GM12878 (cell line): Measurements from ENCODE around the gene MYO7A. TPM values are rescaled to one million over a fixed set of nuclear protein-coding genes. Genes with fewer than 3 reads are reported as not detected.

ENCODE experiments used
- ATAC-seq: fragments of 200-7000 bp; cut with Tn5 transposase; 3 replicates; pipeline ENCODE4 v1.9.1; 2020; ENCODE audit warnings: mild to moderate bottlenecking, moderate library complexity
- BruUV-seq: library from RNA; stranded (reverse); fragments of 400-500 nt; replicated peaks from 2 replicates; lab custom pipeline; 2021; lab: Mats Ljungman, UMichigan
- CTCF ChIA-PET: fragments of 300-600 bp; sonication (Branson Sonifier 250); formaldehyde crosslinking; extraction: SDS; loops from one replicate; lab custom pipeline; 2021; ENCODE audit warnings: inconsistent platforms; lab: Yijun Ruan, JAX
- POLR2A ChIA-PET: fragments of 350-600 bp; formaldehyde crosslinking; extraction: SDS; loops from one replicate; lab custom pipeline; 2021; ENCODE audit warnings: inconsistent platforms; lab: Charles Lee
- RAD21 ChIA-PET: fragments of 300-600 bp; sonication (Branson Sonifier 250); formaldehyde crosslinking; loops from one replicate; lab custom pipeline; 2023; ENCODE audit warnings: antibody characterized with exemption; ENCODE audit not compliant: unreplicated experiment; lab: Charles Lee
- SMC1A ChIA-PET: fragments of 300-600 bp; sonication (Branson Sonifier 250); formaldehyde crosslinking; loops from one replicate; lab custom pipeline; 2023; ENCODE audit not compliant: unreplicated experiment, uncharacterized antibody; lab: Charles Lee
- DNase-seq: peaks from one replicate; pipeline ENCODE4 v3.0.0-alpha.2; 2011; ENCODE audit warnings: low read depth, low spot score
- FAIRE-seq: peaks from 3 replicates; lab custom pipeline; 2011; peaks lifted over from hg19 to GRCh38; lab: Jason Lieb, UNC
- H2AFZ ChIP-seq: 2 replicates; pipeline ENCODE4 v1.6.0; 2011; ENCODE audit warnings: low read depth, low read length, control low read depth; ENCODE audit not compliant: control insufficient read depth
- H3K27ac ChIP-seq: 2 replicates; pipeline ENCODE4 v1.5.1; 2011; ENCODE audit warnings: control low read depth; ENCODE audit not compliant: control insufficient read depth, insufficient read depth
- H3K27me3 ChIP-seq, 2 experiments: replicated peaks in 1 of 2; 2 replicates each; pipeline versions ENCODE4 v1.6.0 to v1.6.1; 2011; ENCODE audit warnings: low read length in 1 of 2; ENCODE audit not compliant: control insufficient read depth in 2 of 2, insufficient read depth in 2 of 2
- H3K36me3 ChIP-seq, 2 experiments: 2 replicates each; pipeline ENCODE4 v1.5.1; 2011; ENCODE audit warnings: low read length in 1 of 2; ENCODE audit not compliant: control insufficient read depth in 2 of 2, insufficient read depth in 2 of 2
- H3K4me1 ChIP-seq: 2 replicates; pipeline ENCODE4 v1.6.1; 2011; ENCODE audit warnings: mild to moderate bottlenecking, low read length, moderate library complexity, mixed read lengths; ENCODE audit not compliant: control insufficient read depth, insufficient read depth
- H3K4me2 ChIP-seq: 2 replicates; pipeline ENCODE4 v1.6.0; 2011; ENCODE audit warnings: control low read depth; ENCODE audit not compliant: control insufficient read depth, insufficient read depth
- H3K4me3 ChIP-seq: fragments of 200-600 bp; sonication (generic); 2 replicates; pipeline ENCODE4 v1.5.1; 2016
- H3K79me2 ChIP-seq: 2 replicates; pipeline ENCODE4 v1.6.0; 2011; ENCODE audit warnings: low read length; ENCODE audit not compliant: control insufficient read depth, insufficient read depth
- H3K9ac ChIP-seq: 2 replicates; pipeline ENCODE4 v1.8.0; 2011; ENCODE audit warnings: low read length, control low read depth, mixed read lengths; ENCODE audit not compliant: control insufficient read depth, insufficient read depth
- H3K9me3 ChIP-seq: replicated peaks from 3 replicates; pipeline ENCODE4 v1.5.1; 2011; ENCODE audit warnings: mild to moderate bottlenecking, low read length; ENCODE audit not compliant: control insufficient read depth, insufficient read depth
- H4K20me1 ChIP-seq: 2 replicates; pipeline ENCODE4 v1.6.0; 2011; ENCODE audit not compliant: control insufficient read depth, insufficient read depth
- BHLHE40 ChIP-seq, 2 experiments: fragments of 450-650 bp in 1 of 2; IDR thresholded peaks; 2 replicates each; pipeline ENCODE4 v1.6.1; 2011 to 2017; ENCODE audit warnings: low read depth in 2 of 2, borderline replicate concordance in 1 of 2, improper control_type of control experiment in 1 of 2, low read length in 1 of 2, mild to moderate bottlenecking in 1 of 2
- CBFB ChIP-seq: IDR thresholded peaks from 2 replicates; pipeline ENCODE4 v1.6.1; 2016; ENCODE audit warnings: antibody characterized with exemption, low read depth
- EGR1 ChIP-seq, 2 experiments: IDR thresholded peaks; 1 replicate in 1 of 2; 2 replicates in 1 of 2; pipeline ENCODE4 v1.6.1; 2011 to 2012; ENCODE audit warnings: low read depth in 2 of 2, low read length in 2 of 2, borderline replicate concordance in 1 of 2, mild to moderate bottlenecking in 1 of 2, moderate library complexity in 1 of 2
- IKZF2 ChIP-seq, 2 experiments: fragments of 450-650 bp; IDR thresholded peaks; 2 replicates each; pipeline ENCODE4 v1.6.1; 2017; ENCODE audit warnings: mild to moderate bottlenecking in 2 of 2, moderate library complexity in 2 of 2
- MTA2 ChIP-seq: fragments of 450-650 bp; IDR thresholded peaks from 2 replicates; pipeline ENCODE4 v1.6.1; 2016; ENCODE audit warnings: low read depth, mild to moderate bottlenecking, moderate library complexity
- MXI1 ChIP-seq: fragments of 150-350 bp; IDR thresholded peaks from 2 replicates; pipeline ENCODE4 v1.6.1; 2011; ENCODE audit warnings: low read depth, mild to moderate bottlenecking, inconsistent platforms, low read length, improper control_type of control experiment
- NFYB ChIP-seq: IDR thresholded peaks from 2 replicates; pipeline ENCODE4 v1.6.1; 2011; ENCODE audit warnings: low read depth, mild to moderate bottlenecking, low read length, improper control_type of control experiment, moderate library complexity; ENCODE audit not compliant: insufficient read depth
- NR2C1 ChIP-seq: fragments of 450-650 bp; IDR thresholded peaks from 2 replicates; pipeline ENCODE4 v1.6.1; 2017; ENCODE audit warnings: antibody characterized with exemption, mild to moderate bottlenecking, moderate library complexity
- STAT1 ChIP-seq: fragments of 450-650 bp; conservative IDR thresholded peaks from 2 replicates; pipeline ENCODE4 v1.6.1; 2014; ENCODE audit warnings: antibody characterized with exemption, mild to moderate bottlenecking
- ZNF384 ChIP-seq: IDR thresholded peaks from 2 replicates; pipeline ENCODE4 v1.6.1; 2012; ENCODE audit warnings: low read depth, mild to moderate bottlenecking, low read length, improper control_type of control experiment, borderline replicate concordance
- WGBS: methylation state at CpG from one replicate; pipeline ENCODE4 v1.1.6; 2016; ENCODE audit warnings: low lambda C conversion rate; ENCODE audit not compliant: insufficient replicate concordance, insufficient coverage; ENCODE audit errors: missing lambda C conversion rate; 5-methylcytosine and 5-hydroxymethylcytosine counted together
- in situ Hi-C: fragments of 300-500 bp; cut with MboI; formaldehyde crosslinking; loops from 9 replicates; pipeline ENCODE4 v1.14.3; 2018; ENCODE audit warnings: mixed read lengths
- intact Hi-C: fragments of 100-400 bp; cut with micrococcal nuclease; formaldehyde crosslinking; loops from one replicate; pipeline ENCODE4 v1.14.2; 2022; ENCODE audit not compliant: unreplicated experiment
- polyA plus RNA-seq, 11 experiments: library from polyadenylated mRNA; depleted of rRNA in 4 of 11; unstranded in 6 of 11; stranded (reverse) in 5 of 11; fragments of >200 nt; fragmentation: Nextera tagmentation in 4 of 11; fragmentation: Illumina TruSeq in 1 of 11; extraction: Ambion mirVana in 4 of 11; extraction: Trizol in 1 of 11; gene quantifications; 1 replicate in 1 of 11; 2 replicates in 10 of 11; pipeline versions ENCODE4 v1.2.1 to v1.2.3, GENCODE V29; 2011 to 2016; ENCODE audit warnings: inconsistent platforms in 2 of 11, missing spikeins in 2 of 11, low read depth in 1 of 11
- total RNA-seq, 4 experiments: library from RNA; depleted of rRNA in 3 of 4; stranded (reverse); fragments of >200 nt in 3 of 4; fragmentation: Illumina TruSeq in 1 of 4; extraction: Trizol in 1 of 4; gene quantifications; 2 replicates each; pipeline versions ENCODE4 v1.2.1 to v1.2.3, GENCODE V29; 2013 to 2021
- TF ChIP-seq, protein P1 (sequence below): fragments of 450-650 bp; IDR thresholded peaks from 2 replicates; pipeline ENCODE4 v1.6.1; 2017; ENCODE audit warnings: borderline replicate concordance
- TF ChIP-seq, protein P2 (sequence below), 3 experiments: IDR thresholded peaks in 2 of 3; conservative IDR thresholded peaks in 1 of 3; 2 replicates each; pipeline ENCODE4 v1.5.1; 2011; ENCODE audit warnings: low read depth in 3 of 3, low read length in 3 of 3, mild to moderate bottlenecking in 3 of 3, control low read depth in 2 of 3, moderate library complexity in 2 of 3, inconsistent platforms in 1 of 3, mixed read lengths in 1 of 3; ENCODE audit not compliant: control insufficient read depth in 2 of 3, insufficient read depth in 1 of 3; ENCODE audit errors: extremely low read depth in 1 of 3
- TF ChIP-seq, protein P3 (sequence below): IDR thresholded peaks from 2 replicates; pipeline ENCODE4 v1.6.1; 2011; ENCODE audit warnings: mild to moderate bottlenecking, low read depth, low read length, moderate library complexity; ENCODE audit not compliant: insufficient replicate concordance

Gene MYO7A
- total and polyA plus RNA-seq, 10 of the 15 experiments (the other 5 are each of a cell fraction or from before 2014, with no cell fraction given): 0.01 to 0.21 (median 0.04) TPM; not detected in 6

DNA sequence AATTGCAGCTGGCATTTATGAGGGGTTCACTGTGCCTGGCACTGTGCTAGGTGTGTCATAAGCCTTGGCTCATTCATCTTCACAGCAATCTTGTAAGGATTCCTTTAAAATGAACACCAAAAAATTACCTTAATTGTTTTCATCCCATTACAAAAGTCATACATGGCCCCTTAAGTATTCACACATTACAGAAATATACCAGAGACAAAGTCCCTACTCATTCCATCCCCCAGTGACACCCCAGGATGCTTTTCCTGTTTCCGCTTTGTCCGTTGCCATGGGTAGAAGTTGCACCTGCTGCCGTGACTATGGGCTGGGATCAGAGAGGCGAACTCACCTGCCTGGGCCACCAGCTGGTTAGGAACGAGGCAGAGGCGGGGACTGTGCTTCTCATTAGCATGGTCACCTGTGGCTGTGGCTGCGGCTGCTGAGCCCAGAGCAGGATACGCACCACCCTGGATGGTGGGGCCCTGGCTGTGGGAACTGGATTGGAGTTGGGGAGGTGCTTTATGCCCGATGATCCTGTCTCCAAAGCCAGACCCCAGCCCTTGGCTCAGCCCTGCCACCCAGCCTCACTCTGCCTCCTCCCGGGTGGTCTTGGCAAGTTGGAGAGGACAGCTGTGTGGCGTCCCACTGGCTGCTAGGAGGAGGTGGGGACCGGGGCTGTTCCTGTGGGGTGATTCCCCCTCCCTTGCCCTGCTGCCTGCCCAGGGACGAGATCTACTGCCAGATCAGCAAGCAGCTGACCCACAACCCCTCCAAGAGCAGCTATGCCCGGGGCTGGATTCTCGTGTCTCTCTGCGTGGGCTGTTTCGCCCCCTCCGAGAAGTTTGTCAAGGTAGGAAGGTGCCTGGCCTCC lies 60.8 kb downstream of the MYO7A start:
- 33% methylated on average over 18 of the region's 18 CpGs for WGBS
- SMC1A ChIA-PET: interaction anchor here (1.3 to 3.6 kb wide), 2 partner anchors 61 to 360 kb away, joined by 5 to 20 read pairs; partner anchors contain the start of gene MYO7A
- Histone ChIP-seq H3K27me3 (no peaks in the 10 kb centered on the region), H3K79me2 (peaks cover 1% of the 10 kb centered on the region; the same call in 1 of the 2 replicates), H3K4me3 (no peak overlapping the region), H3K36me3 (no peaks in the 10 kb centered on the region), H3K4me1 (no peaks in the 10 kb centered on the region), H3K4me2 (no peak overlapping the region), H4K20me1 (no peaks in the 10 kb centered on the region), H3K9ac (no peak overlapping the region), H2AFZ (no peak overlapping the region), H3K27ac (no peak overlapping the region), H3K9me3 (no peaks in the 10 kb centered on the region)
- POLR2A ChIA-PET: no interaction called here
- ATAC-seq (0 out of 3 replicates have a peak, but pooled peaks have one; percentile 12), FAIRE-seq (no peak), DNase-seq (no peak)
- TF ChIP-seq, protein P1, sequence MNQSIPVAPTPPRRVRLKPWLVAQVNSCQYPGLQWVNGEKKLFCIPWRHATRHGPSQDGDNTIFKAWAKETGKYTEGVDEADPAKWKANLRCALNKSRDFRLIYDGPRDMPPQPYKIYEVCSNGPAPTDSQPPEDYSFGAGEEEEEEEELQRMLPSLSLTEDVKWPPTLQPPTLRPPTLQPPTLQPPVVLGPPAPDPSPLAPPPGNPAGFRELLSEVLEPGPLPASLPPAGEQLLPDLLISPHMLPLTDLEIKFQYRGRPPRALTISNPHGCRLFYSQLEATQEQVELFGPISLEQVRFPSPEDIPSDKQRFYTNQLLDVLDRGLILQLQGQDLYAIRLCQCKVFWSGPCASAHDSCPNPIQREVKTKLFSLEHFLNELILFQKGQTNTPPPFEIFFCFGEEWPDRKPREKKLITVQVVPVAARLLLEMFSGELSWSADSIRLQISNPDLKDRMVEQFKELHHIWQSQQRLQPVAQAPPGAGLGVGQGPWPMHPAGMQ: no peak
- no peak for TF ChIP-seq NFYB
- no peak for TF ChIP-seq BHLHE40 (IDR thresholded peaks at IDR 0.05; ENCODE audit: borderline replicate concordance in 1 of 2, low read depth in 2 of 2, low read length in 1 of 2)
- no peak for TF ChIP-seq EGR1 (IDR thresholded peaks at IDR 0.05; ENCODE audit: borderline replicate concordance in 1 of 2, low read depth in 2 of 2, low read length in 2 of 2)
- TF ChIP-seq MXI1: no peak
- no peak for TF ChIP-seq STAT1
- TF ChIP-seq ZNF384: no peak
- TF ChIP-seq, protein P2, sequence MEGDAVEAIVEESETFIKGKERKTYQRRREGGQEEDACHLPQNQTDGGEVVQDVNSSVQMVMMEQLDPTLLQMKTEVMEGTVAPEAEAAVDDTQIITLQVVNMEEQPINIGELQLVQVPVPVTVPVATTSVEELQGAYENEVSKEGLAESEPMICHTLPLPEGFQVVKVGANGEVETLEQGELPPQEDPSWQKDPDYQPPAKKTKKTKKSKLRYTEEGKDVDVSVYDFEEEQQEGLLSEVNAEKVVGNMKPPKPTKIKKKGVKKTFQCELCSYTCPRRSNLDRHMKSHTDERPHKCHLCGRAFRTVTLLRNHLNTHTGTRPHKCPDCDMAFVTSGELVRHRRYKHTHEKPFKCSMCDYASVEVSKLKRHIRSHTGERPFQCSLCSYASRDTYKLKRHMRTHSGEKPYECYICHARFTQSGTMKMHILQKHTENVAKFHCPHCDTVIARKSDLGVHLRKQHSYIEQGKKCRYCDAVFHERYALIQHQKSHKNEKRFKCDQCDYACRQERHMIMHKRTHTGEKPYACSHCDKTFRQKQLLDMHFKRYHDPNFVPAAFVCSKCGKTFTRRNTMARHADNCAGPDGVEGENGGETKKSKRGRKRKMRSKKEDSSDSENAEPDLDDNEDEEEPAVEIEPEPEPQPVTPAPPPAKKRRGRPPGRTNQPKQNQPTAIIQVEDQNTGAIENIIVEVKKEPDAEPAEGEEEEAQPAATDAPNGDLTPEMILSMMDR (IDR thresholded peaks at IDR 0.05 in 2 of 3, conservative IDR thresholded peaks at IDR 0.05 in 1 of 3; ENCODE audit: control insufficient read depth in 2 of 3, extremely low read depth in 1 of 3, insufficient read depth in 1 of 3, low read depth in 3 of 3, low read length in 3 of 3): no peak
- TF ChIP-seq, protein P3, sequence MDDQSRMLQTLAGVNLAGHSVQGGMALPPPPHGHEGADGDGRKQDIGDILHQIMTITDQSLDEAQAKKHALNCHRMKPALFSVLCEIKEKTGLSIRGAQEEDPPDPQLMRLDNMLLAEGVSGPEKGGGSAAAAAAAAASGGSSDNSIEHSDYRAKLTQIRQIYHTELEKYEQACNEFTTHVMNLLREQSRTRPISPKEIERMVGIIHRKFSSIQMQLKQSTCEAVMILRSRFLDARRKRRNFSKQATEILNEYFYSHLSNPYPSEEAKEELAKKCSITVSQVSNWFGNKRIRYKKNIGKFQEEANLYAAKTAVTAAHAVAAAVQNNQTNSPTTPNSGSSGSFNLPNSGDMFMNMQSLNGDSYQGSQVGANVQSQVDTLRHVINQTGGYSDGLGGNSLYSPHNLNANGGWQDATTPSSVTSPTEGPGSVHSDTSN: no peak
- no peak for TF ChIP-seq CBFB
- TF ChIP-seq IKZF2 (IDR thresholded peaks at IDR 0.05): no peak
- no peak for TF ChIP-seq NR2C1
- TF ChIP-seq MTA2: no peak
- RAD21 ChIA-PET: interaction anchor here (1.3 to 1.5 kb wide), 3 partner anchors 61 to 142 kb away, joined by 3 to 5 read pairs (median 5); partner anchors contain the start of gene MYO7A
- no TSS peak for BruUV-seq
- in situ Hi-C loops (no loop called here), intact Hi-C loops (loop anchor here (1.0 to 5.0 kb wide), 3 partner anchors 62 to 360 kb away; no protein-coding TSS in a partner anchor)
- CTCF ChIA-PET: interaction anchor here (0.6 to 4.3 kb wide), 12 partner anchors 49 to 430 kb away, joined by 3 to 50 read pairs (median 4); partner anchors contain the start of gene MYO7A
